Measurements from ENCODE around the gene TENM3.

TENM3 gene

GRCh38 chr4:182822554-182822953 is 579.4 kb downstream of the TENM3 start:
- no peaks in the 10 kb centered on the region for H4K20me1 ChIP-seq (ENCODE audit: insufficient read depth, low read length)
- DNase-seq (no peak), ATAC-seq (ENCODE audit: insufficient read depth, low read depth) (no peak)
- H3K4me3 ChIP-seq (ENCODE audit: low read depth in 1 of 2, low read length in 2 of 2), result no peak overlapping the region
- no peaks in the 10 kb centered on the region for H3K9me3 ChIP-seq (ENCODE audit: insufficient read depth, low read length, severe bottlenecking)
- H3K79me2 ChIP-seq (ENCODE audit: insufficient read depth, low read length), result no peaks in the 10 kb centered on the region
- no peak overlapping the region for H3K9ac ChIP-seq (ENCODE audit: low read depth, low read length)
- TF ChIP-seq EZH2 (IDR thresholded peaks at IDR 0.05; ENCODE audit: borderline replicate concordance, low read depth, low read length, severe bottlenecking) (no peak), CTCF (IDR thresholded peaks at IDR 0.05; ENCODE audit: borderline replicate concordance, extremely low read depth, low read length, poor library complexity, severe bottlenecking) (no peak)
- no peaks in the 10 kb centered on the region for H3K36me3 ChIP-seq (ENCODE audit: insufficient read depth, low read length)
- no peak overlapping the region for H2AFZ ChIP-seq (ENCODE audit: low read depth, low read length)
- no peak overlapping the region for H3K4me2 ChIP-seq (ENCODE audit: insufficient read depth, low read length)
- no peaks in the 10 kb centered on the region for H3K4me1 ChIP-seq (ENCODE audit: insufficient read depth, low read length)
- no peaks in the 10 kb centered on the region for H3K27me3 ChIP-seq (ENCODE audit: insufficient read depth, low read length, poor library complexity)
- no peak overlapping the region for H3K27ac ChIP-seq (ENCODE audit: low read length)

- TF ChIP-seq CTCF (IDR thresholded peaks at IDR 0.05; ENCODE audit: borderline replicate concordance, extremely low read depth, low read length, poor library complexity, severe bottlenecking), result no peak
- no peak for TF ChIP-seq EZH2 (IDR thresholded peaks at IDR 0.05; ENCODE audit: borderline replicate concordance, low read depth, low read length, severe bottlenecking)
- H3K4me3 ChIP-seq (ENCODE audit: low read depth in 1 of 2, low read length in 2 of 2), result no peak overlapping the region
- ATAC-seq (ENCODE audit: insufficient read depth, low read depth) (no peak), DNase-seq (no peak)
- H3K4me2 ChIP-seq (ENCODE audit: insufficient read depth, low read length), result no peak overlapping the region
- H3K27ac ChIP-seq (ENCODE audit: low read length), result no peak overlapping the region
- no peaks in the 10 kb centered on the region for H3K79me2 ChIP-seq (ENCODE audit: insufficient read depth, low read length)
- H3K4me1 ChIP-seq (ENCODE audit: insufficient read depth, low read length), result no peaks in the 10 kb centered on the region
- H3K27me3 ChIP-seq (ENCODE audit: insufficient read depth, low read length, poor library complexity), result no peaks in the 10 kb centered on the region
- no peaks in the 10 kb centered on the region for H3K9me3 ChIP-seq (ENCODE audit: insufficient read depth, low read length, severe bottlenecking)
- H4K20me1 ChIP-seq (ENCODE audit: insufficient read depth, low read length), result no peaks in the 10 kb centered on the region
- no peak overlapping the region for H3K9ac ChIP-seq (ENCODE audit: low read depth, low read length)
- H2AFZ ChIP-seq (ENCODE audit: low read depth, low read length), result no peak overlapping the region
- no peaks in the 10 kb centered on the region for H3K36me3 ChIP-seq (ENCODE audit: insufficient read depth, low read length)
These were observed 580.4 kb downstream of the TENM3 start for GRCh38 chr4:182823576-182823975.

- no peaks in the 10 kb centered on the region for H3K9me3 ChIP-seq (ENCODE audit: insufficient read depth, low read length, severe bottlenecking)
- no peaks in the 10 kb centered on the region for H3K27me3 ChIP-seq (ENCODE audit: insufficient read depth, low read length, poor library complexity)
- H3K4me3 ChIP-seq (ENCODE audit: low read depth in 1 of 2, low read length in 2 of 2), result no peak overlapping the region
- H2AFZ ChIP-seq (ENCODE audit: low read depth, low read length), result no peak overlapping the region
- H3K36me3 ChIP-seq (ENCODE audit: insufficient read depth, low read length), result no peaks in the 10 kb centered on the region
- H3K4me1 ChIP-seq (ENCODE audit: insufficient read depth, low read length), result no peaks in the 10 kb centered on the region
- no peak overlapping the region for H3K27ac ChIP-seq (ENCODE audit: low read length)
- ATAC-seq (ENCODE audit: insufficient read depth, low read depth) (no peak), DNase-seq (no peak)
- no peak for TF ChIP-seq CTCF (IDR thresholded peaks at IDR 0.05; ENCODE audit: borderline replicate concordance, extremely low read depth, low read length, poor library complexity, severe bottlenecking)
- TF ChIP-seq EZH2 (IDR thresholded peaks at IDR 0.05; ENCODE audit: borderline replicate concordance, low read depth, low read length, severe bottlenecking), result no peak
- H3K79me2 ChIP-seq (ENCODE audit: insufficient read depth, low read length), result no peaks in the 10 kb centered on the region
- no peaks in the 10 kb centered on the region for H4K20me1 ChIP-seq (ENCODE audit: insufficient read depth, low read length)
- no peak overlapping the region for H3K9ac ChIP-seq (ENCODE audit: low read depth, low read length)
- H3K4me2 ChIP-seq (ENCODE audit: insufficient read depth, low read length), result no peak overlapping the region
These were observed 581.8 kb downstream of the TENM3 start for GRCh38 chr4:182825003-182825402.

- Histone ChIP-seq H3K9me3 (ENCODE audit: insufficient read depth, low read length, severe bottlenecking) (no peaks in the 10 kb centered on the region), H3K36me3 (ENCODE audit: insufficient read depth, low read length) (no peaks in the 10 kb centered on the region), H3K4me2 (ENCODE audit: insufficient read depth, low read length) (no peak overlapping the region), H2AFZ (ENCODE audit: low read depth, low read length) (no peak overlapping the region), H3K27ac (ENCODE audit: low read length) (no peak overlapping the region), H3K27me3 (ENCODE audit: insufficient read depth, low read length, poor library complexity) (no peaks in the 10 kb centered on the region), H4K20me1 (ENCODE audit: insufficient read depth, low read length) (no peaks in the 10 kb centered on the region), H3K4me3 (ENCODE audit: low read depth in 1 of 2, low read length in 2 of 2) (no peak overlapping the region), H3K79me2 (ENCODE audit: insufficient read depth, low read length) (no peaks in the 10 kb centered on the region), H3K4me1 (ENCODE audit: insufficient read depth, low read length) (no peaks in the 10 kb centered on the region), H3K9ac (ENCODE audit: low read depth, low read length) (no peak overlapping the region)
- no peak for DNase-seq
- no peak for ATAC-seq (ENCODE audit: insufficient read depth, low read depth)
- TF ChIP-seq CTCF (IDR thresholded peaks at IDR 0.05; ENCODE audit: borderline replicate concordance, extremely low read depth, low read length, poor library complexity, severe bottlenecking) (no peak), EZH2 (IDR thresholded peaks at IDR 0.05; ENCODE audit: borderline replicate concordance, low read depth, low read length, severe bottlenecking) (no peak)
These were observed 582.6 kb downstream of the TENM3 start for GRCh38 chr4:182825786-182826185.
